A673 (cell line): ENCODE data around the gene NOSTRIN. TPM values are rescaled to one million over a fixed set of nuclear protein-coding genes. Genes with fewer than 3 reads are reported as not detected.

Experiments used
- BruUV-seq: library from RNA; stranded (reverse); fragments of 400-500 nt; replicated peaks from 2 replicates; lab custom pipeline; 2021; lab: Mats Ljungman, UMichigan
- CTCF ChIA-PET: fragments of 300-600 bp; sonication (Branson Sonifier 250); formaldehyde crosslinking; loops from one replicate; lab custom pipeline; 2022; ENCODE audit warnings: antibody characterized with exemption; lab: Charles Lee
- POLR2A ChIA-PET: fragments of 300-600 bp; sonication (Branson Sonifier 250); formaldehyde crosslinking; loops from one replicate; lab custom pipeline; 2022; ENCODE audit warnings: antibody characterized with exemption; ENCODE audit not compliant: low non-redundant PET; lab: Charles Lee
- DNase-seq: peaks from one replicate; pipeline ENCODE4 v3.0.0-alpha.2; 2015; ENCODE audit warnings: low spot score
- H3K27ac ChIP-seq: fragments of 200-600 bp; sonication (generic); 2 replicates; pipeline ENCODE4 v1.5.1; 2016; ENCODE audit warnings: mixed run types, low read depth, mild to moderate bottlenecking, mixed read lengths, antibody characterized with exemption, low read length; ENCODE audit not compliant: poor library complexity, severe bottlenecking
- H3K27me3 ChIP-seq: fragments of 200-600 bp; sonication (generic); replicated peaks from 2 replicates; pipeline ENCODE4 v1.6.1; 2017; ENCODE audit warnings: mixed run types, low read depth, mild to moderate bottlenecking, mixed read lengths, antibody characterized with exemption, low read length; ENCODE audit not compliant: insufficient read depth, poor library complexity
- H3K36me3 ChIP-seq: fragments of 200-600 bp; sonication (generic); 2 replicates; pipeline ENCODE4 v1.6.1; 2016; ENCODE audit warnings: mixed run types, mild to moderate bottlenecking, mixed read lengths, antibody characterized with exemption, low read length; ENCODE audit not compliant: insufficient read depth, poor library complexity, severe bottlenecking
- H3K4me1 ChIP-seq: fragments of 200-600 bp; sonication (generic); 2 replicates; pipeline ENCODE4 v1.6.1; 2017; ENCODE audit warnings: mixed run types, mild to moderate bottlenecking, mixed read lengths, antibody characterized with exemption, low read length; ENCODE audit not compliant: insufficient read depth, poor library complexity, severe bottlenecking
- H3K4me3 ChIP-seq: fragments of 200-600 bp; sonication (generic); 2 replicates; pipeline ENCODE4 v1.5.1; 2016; ENCODE audit warnings: low read depth, mixed run types, mild to moderate bottlenecking, mixed read lengths, low read length; ENCODE audit not compliant: poor library complexity, severe bottlenecking
- H3K9me3 ChIP-seq: fragments of 200-600 bp; sonication (generic); 2 replicates; pipeline ENCODE4 v1.6.1; 2016; ENCODE audit warnings: mixed run types, low read depth, mild to moderate bottlenecking, mixed read lengths, antibody characterized with exemption, low read length; ENCODE audit not compliant: poor library complexity, severe bottlenecking
- CTCF ChIP-seq: fragments of 300-800, 200-600 bp; sonication (generic); conservative IDR thresholded peaks from 2 replicates; pipeline ENCODE4 v1.5.1; 2017; ENCODE audit warnings: low read depth, mild to moderate bottlenecking, antibody characterized with exemption, low read length, moderate library complexity, mixed read lengths
- EZH2 ChIP-seq: fragments of 200-600 bp; sonication (generic); IDR thresholded peaks from 2 replicates; pipeline ENCODE4 v1.6.1; 2017; ENCODE audit warnings: borderline replicate concordance, low read depth, mild to moderate bottlenecking, mixed read lengths, antibody characterized with exemption, low read length; ENCODE audit not compliant: poor library complexity, severe bottlenecking
- intact Hi-C: fragments of 100-400 bp; cut with micrococcal nuclease; formaldehyde crosslinking; loops from one replicate; pipeline ENCODE4 v1.10.0; 2022; ENCODE audit not compliant: unreplicated experiment
- total RNA-seq: library from RNA; stranded (reverse); gene quantifications from 2 replicates; pipeline ENCODE4 v1.2.3, GENCODE V29; 2021

The NOSTRIN gene
- total RNA-seq, 1 experiment from 2014 or later: not detected

GRCh38 chr2:168890006-168890782 lies 87.8 kb downstream of the NOSTRIN start, which contains the start of gene SPC25:
SPC25 (minus strand) TSS chr2:168890430; CDS start chr2:168889519, 911 bp downstream.
- Histone ChIP-seq H3K27ac (peak within 1 kb of the TSS; percentile 76), H3K36me3 (peaks cover 6% of the 10 kb centered on the region), H3K9me3 (no peaks in the 10 kb centered on the region), H3K27me3 (no peaks in the 10 kb centered on the region), H3K4me1 (peaks cover 5% of the 10 kb centered on the region), H3K4me3 (peak within 1 kb of the TSS; percentile 76)
- no peak for TF ChIP-seq CTCF
- TF ChIP-seq EZH2: no peak
- DNase-seq: peak; percentile 97
- ChIA-PET POLR2A (no interaction called here), CTCF (no interaction called here)
- no TSS peak for BruUV-seq
- intact Hi-C loops: no loop called here

- Histone ChIP-seq H3K9me3 (no peaks in the 10 kb centered on the region), H3K4me3 (no peak overlapping the region), H3K27me3 (no peaks in the 10 kb centered on the region), H3K4me1 (peaks cover 5% of the 10 kb centered on the region), H3K27ac (no peak overlapping the region), H3K36me3 (peaks cover 5% of the 10 kb centered on the region)
- CTCF ChIA-PET: no interaction called here
- TF ChIP-seq CTCF (no peak), EZH2 (no peak)
- intact Hi-C loops: no loop called here
- POLR2A ChIA-PET: no interaction called here
- DNase-seq: no peak
- no TSS peak for BruUV-seq
Measured at GRCh38 chr2:168892327-168892726, 89.9 kb downstream of the NOSTRIN start.

- DNase-seq: no peak
- Histone ChIP-seq H3K27ac (no peak overlapping the region), H3K27me3 (no peaks in the 10 kb centered on the region), H3K4me1 (peaks cover 4% of the 10 kb centered on the region), H3K9me3 (no peaks in the 10 kb centered on the region), H3K4me3 (no peak overlapping the region), H3K36me3 (no peaks in the 10 kb centered on the region)
- ChIA-PET CTCF (no interaction called here), POLR2A (no interaction called here)
- no peak for TF ChIP-seq CTCF
- no peak for TF ChIP-seq EZH2
- intact Hi-C loops: no loop called here
- no TSS peak for BruUV-seq
Measured at GRCh38 chr2:168894101-168894500, 91.7 kb downstream of the NOSTRIN start.
